Ishikawa (cell line): Measurements from ENCODE around the gene ATXN1.

Experiments used
- CEBPB ChIP-seq: IDR thresholded peaks from 2 replicates; pipeline ENCODE4 v1.6.1; 2012
- CREB1 ChIP-seq: IDR thresholded peaks from 2 replicates; pipeline ENCODE4 v1.6.1; 2012; ENCODE audit warnings: low read depth
- EGR1 ChIP-seq: IDR thresholded peaks from 2 replicates; pipeline ENCODE4 v1.6.1; 2012
- EP300 ChIP-seq: IDR thresholded peaks from 2 replicates; pipeline ENCODE4 v1.6.1; 2012; ENCODE audit warnings: borderline replicate concordance
- FOXM1 ChIP-seq: IDR thresholded peaks from 2 replicates; pipeline ENCODE4 v1.6.1; 2012; ENCODE audit warnings: low read depth, borderline replicate concordance
- NFIC ChIP-seq: IDR thresholded peaks from 2 replicates; pipeline ENCODE4 v1.6.1; 2012
- RAD21 ChIP-seq: IDR thresholded peaks from 2 replicates; pipeline ENCODE4 v1.6.1; 2012; ENCODE audit warnings: low read depth
- TAF1 ChIP-seq: IDR thresholded peaks from 2 replicates; pipeline ENCODE4 v1.6.1; 2012; ENCODE audit warnings: low read depth, mild to moderate bottlenecking
- TCF12 ChIP-seq: IDR thresholded peaks from 2 replicates; pipeline ENCODE4 v1.6.1; 2012; ENCODE audit warnings: low read depth
- TEAD4 ChIP-seq: IDR thresholded peaks from 2 replicates; pipeline ENCODE4 v1.6.1; 2012
- YY1 ChIP-seq: IDR thresholded peaks from 2 replicates; pipeline ENCODE4 v1.6.1; 2012; ENCODE audit warnings: low read depth
- ZBTB7A ChIP-seq: IDR thresholded peaks from 2 replicates; pipeline ENCODE4 v1.6.1; 2012; ENCODE audit warnings: low read depth
- TF ChIP-seq, protein P1 (sequence below): IDR thresholded peaks from 2 replicates; pipeline ENCODE4 v1.6.1; 2012; ENCODE audit warnings: low read depth, mild to moderate bottlenecking
- TF ChIP-seq, protein P2 (sequence below): IDR thresholded peaks from 2 replicates; pipeline ENCODE4 v1.6.1; 2012
- TF ChIP-seq, protein P3 (sequence below): IDR thresholded peaks from 2 replicates; pipeline ENCODE4 v1.6.1; 2012

Gene ATXN1

DNA sequence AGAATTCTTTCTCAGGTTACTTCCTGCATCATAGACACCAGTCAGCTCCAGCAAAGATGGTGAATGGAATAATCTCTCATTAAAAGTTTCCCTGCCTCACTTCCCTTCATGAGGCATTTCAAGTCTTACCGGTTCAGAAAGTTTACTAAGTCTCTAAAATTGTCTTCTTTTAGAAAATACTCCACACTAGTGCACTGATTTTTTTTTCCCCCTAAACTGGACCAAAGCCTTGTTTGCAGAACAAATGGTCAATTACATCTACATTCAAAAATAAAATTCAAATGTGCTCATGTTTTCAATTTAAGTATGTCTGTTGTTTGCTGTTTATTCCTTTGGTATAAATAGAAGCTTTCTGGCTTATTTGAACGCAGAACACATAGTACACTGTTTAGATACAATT lies 411.7 kb downstream of the ATXN1 start:
- TF ChIP-seq TCF12, result no peak
- no peak for TF ChIP-seq CEBPB
- TF ChIP-seq NFIC, result no peak
- TF ChIP-seq RAD21, result no peak
- TF ChIP-seq, protein P1, sequence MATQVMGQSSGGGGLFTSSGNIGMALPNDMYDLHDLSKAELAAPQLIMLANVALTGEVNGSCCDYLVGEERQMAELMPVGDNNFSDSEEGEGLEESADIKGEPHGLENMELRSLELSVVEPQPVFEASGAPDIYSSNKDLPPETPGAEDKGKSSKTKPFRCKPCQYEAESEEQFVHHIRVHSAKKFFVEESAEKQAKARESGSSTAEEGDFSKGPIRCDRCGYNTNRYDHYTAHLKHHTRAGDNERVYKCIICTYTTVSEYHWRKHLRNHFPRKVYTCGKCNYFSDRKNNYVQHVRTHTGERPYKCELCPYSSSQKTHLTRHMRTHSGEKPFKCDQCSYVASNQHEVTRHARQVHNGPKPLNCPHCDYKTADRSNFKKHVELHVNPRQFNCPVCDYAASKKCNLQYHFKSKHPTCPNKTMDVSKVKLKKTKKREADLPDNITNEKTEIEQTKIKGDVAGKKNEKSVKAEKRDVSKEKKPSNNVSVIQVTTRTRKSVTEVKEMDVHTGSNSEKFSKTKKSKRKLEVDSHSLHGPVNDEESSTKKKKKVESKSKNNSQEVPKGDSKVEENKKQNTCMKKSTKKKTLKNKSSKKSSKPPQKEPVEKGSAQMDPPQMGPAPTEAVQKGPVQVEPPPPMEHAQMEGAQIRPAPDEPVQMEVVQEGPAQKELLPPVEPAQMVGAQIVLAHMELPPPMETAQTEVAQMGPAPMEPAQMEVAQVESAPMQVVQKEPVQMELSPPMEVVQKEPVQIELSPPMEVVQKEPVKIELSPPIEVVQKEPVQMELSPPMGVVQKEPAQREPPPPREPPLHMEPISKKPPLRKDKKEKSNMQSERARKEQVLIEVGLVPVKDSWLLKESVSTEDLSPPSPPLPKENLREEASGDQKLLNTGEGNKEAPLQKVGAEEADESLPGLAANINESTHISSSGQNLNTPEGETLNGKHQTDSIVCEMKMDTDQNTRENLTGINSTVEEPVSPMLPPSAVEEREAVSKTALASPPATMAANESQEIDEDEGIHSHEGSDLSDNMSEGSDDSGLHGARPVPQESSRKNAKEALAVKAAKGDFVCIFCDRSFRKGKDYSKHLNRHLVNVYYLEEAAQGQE, result no peak

DNA sequence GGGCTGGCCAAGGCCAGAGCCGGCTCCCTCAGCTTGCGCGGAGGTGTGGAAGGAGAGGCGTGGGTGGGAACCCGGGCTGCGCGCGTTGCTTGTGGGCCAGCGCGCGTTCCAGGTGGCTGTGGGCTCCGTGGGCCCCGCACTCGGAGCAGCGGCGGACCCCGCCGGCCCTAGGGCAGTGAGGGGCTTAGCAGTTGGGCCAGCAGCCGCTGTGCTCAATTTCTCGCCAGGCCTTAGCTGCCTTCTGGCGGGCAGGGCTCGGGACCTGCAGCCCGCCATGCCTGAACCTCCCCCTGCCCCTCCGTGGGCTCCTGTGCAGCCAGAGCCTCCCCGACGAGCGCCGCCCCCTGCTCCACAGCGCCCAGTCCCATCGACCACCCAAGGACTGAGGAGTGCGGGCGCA lies 414.4 kb downstream of the ATXN1 start:
- TF ChIP-seq, protein P2, sequence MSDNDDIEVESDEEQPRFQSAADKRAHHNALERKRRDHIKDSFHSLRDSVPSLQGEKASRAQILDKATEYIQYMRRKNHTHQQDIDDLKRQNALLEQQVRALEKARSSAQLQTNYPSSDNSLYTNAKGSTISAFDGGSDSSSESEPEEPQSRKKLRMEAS, result no peak
- TF ChIP-seq TAF1 (no peak), TEAD4 (no peak), EGR1 (no peak)

DNA sequence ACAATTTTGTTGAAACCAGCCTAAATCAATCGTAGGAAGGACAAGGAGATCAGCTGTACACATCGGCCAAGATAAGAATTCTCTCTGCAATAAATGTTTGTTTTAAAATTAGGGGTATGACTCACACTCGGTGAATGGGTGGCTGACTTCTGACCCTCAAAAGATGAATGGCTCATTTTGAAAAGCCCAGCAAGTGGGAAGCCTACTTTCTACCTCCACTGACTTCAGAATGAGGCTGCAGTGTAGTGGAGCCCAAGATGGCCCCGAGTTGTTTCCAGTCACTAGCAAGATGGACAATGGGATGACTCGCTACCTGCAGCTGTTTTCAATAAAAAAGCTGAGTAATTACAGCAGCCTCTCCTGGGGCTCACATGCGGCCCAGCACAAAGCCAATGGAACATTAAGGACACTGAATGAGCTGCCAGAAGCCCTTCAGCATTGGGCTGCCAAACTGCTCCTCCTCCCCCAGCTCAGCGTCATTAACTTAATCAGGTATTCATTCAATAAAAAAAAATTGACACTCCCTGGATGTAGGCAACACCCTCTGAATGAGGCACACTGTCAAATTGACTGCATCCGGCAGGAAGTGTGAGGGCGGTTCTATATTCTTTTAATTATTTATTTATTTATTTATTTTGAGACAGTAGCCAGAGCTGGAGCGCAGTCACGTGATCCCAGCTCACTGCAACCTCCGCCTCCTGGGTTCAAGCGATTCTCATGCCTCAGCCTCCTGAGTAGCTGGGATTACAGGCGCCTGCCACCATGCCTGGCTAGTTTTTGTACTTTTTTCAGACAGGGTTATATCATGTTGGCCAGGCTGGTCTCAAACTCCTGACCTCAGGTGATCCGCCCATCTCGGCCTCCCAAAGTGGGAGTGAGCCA lies 415.6 kb downstream of the ATXN1 start:
- no peak for TF ChIP-seq CEBPB
- TF ChIP-seq YY1, result peak; percentile 35; the same call in 1 of the 2 replicates
- TF ChIP-seq EGR1, result no peak
- no peak for TF ChIP-seq TAF1

DNA sequence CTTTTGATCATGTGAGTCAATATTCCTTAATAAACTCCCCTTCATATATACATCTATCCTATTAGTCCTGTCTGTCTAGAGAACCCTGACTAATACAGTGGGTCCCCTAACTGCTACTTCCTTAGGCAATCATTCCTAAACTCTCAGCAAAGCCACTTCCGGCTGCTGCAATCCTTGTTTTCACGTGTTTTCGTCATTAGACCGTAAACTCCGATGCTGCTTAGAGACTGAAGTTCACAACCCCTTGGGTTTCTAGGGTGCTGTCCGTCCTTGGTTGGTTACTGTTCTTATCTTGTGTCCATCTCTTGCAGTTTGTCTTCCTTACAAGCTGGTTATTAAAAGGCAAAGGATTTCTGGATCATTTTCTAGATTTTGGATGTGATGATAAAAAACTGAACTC lies 416.5 kb downstream of the ATXN1 start:
- no peak for TF ChIP-seq TAF1
- TF ChIP-seq YY1, result no peak
- TF ChIP-seq, protein P3, sequence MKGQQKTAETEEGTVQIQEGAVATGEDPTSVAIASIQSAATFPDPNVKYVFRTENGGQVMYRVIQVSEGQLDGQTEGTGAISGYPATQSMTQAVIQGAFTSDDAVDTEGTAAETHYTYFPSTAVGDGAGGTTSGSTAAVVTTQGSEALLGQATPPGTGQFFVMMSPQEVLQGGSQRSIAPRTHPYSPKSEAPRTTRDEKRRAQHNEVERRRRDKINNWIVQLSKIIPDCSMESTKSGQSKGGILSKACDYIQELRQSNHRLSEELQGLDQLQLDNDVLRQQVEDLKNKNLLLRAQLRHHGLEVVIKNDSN, result no peak
- no peak for TF ChIP-seq NFIC
- TF ChIP-seq, protein P2, result no peak
- TF ChIP-seq, protein P1, result no peak

DNA sequence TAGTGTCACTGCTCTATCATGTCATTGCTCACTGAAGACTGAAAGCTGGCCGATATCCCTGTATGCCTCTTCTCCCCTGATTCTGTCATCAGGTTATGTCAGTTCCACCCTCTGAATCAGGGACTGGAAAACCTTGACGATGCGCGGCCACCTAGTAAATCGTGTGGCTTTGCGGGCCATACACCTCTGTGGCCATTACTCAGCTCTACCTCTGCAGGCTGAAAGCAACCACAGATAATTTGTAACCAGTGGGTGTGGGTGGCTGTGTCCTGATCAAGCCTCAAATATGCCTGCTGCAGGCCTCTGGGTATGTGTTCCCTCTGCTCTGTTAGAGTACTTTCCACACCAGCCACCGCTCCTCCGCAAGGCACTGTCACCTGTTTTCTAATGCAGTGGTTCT lies 417.7 kb downstream of the ATXN1 start:
- no peak for TF ChIP-seq ZBTB7A
- TF ChIP-seq, protein P3, result no peak

DNA sequence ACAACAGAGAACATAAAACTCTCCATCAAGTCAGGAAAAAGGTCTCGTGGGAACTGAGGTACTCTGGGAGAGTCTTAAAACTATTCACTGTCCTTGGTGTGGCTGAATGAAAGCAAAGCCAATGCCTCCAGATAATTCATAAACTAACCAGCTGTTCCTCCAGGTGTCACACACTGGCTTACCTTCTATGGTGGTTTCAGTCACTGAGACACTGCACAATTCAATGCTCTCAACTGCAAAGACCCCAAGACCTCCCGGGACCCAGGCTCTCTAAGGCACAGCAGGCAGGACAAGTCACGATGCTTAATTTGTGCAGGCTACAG lies 422.0 kb downstream of the ATXN1 start:
- TF ChIP-seq ZBTB7A, result no peak
- no peak for TF ChIP-seq TEAD4

DNA sequence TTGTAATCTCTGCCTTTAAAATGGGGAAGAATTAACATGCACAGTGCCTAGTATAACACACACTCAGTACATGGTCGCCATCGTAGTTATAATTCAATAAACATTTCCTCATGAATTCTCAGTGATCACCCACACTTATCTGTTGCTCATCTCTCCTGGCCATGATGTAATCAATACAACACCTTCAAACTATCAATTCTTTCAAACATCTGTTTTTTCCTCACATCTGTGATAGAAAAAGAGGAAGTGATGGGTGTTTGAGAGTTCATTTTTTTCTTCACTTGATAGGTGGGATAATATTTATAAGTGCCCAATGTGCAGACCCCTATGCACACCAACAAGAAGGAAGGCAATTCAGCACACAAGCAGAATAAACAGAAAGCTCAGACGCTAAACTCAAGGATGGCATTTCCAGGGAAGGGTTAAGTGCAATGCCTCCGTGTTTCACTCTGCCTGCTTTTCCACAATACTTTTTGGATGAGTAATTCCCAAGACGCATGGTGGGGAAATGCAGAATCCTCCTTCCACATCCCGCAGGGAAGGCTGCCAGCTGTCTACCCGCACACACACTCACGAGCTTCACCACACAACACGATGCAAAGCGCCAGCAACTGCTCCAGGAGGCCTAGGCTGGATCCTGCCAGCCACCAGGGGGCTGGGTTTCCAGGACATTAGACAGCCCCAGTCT lies 422.5 kb downstream of the ATXN1 start:
- TF ChIP-seq TAF1, result no peak
- TF ChIP-seq, protein P2, result no peak
- TF ChIP-seq TEAD4, result no peak
- TF ChIP-seq CREB1, result no peak
- TF ChIP-seq EP300, result no peak
- TF ChIP-seq ZBTB7A, result no peak
- TF ChIP-seq YY1, result no peak
- no peak for TF ChIP-seq FOXM1
- TF ChIP-seq NFIC, result no peak
- TF ChIP-seq, protein P1, result no peak
- no peak for TF ChIP-seq CEBPB
